ENCODE data around the gene DNM3. TPM values are rescaled to one million over a fixed set of nuclear protein-coding genes. Genes with fewer than 3 reads are reported as not detected.

The DNM3 gene
- total and polyA plus RNA-seq, 9 of the 15 experiments (the other 6 are each of a cell fraction or from before 2014, with no cell fraction given): 0.08 to 0.36 (median 0.22) TPM; not detected in 1

- TF ChIP-seq BRCA1 (IDR thresholded peaks at IDR 0.05) (no peak), BRCA1 (CRISPR knock-in tag; IDR thresholded peaks at IDR 0.05) (no peak), POLR2H (tag; IDR thresholded peaks at IDR 0.05; ENCODE audit: low read depth) (no peak)
These were observed 308.0 kb downstream of the DNM3 start (continued) for GRCh38 chr1:172149346-172149745.

GRCh38 chr1:172154551-172154950 is 313.3 kb downstream of the DNM3 start:
- H3K27me3 ChIP-seq (ENCODE audit: control insufficient read depth in 2 of 2, insufficient read depth in 2 of 2, low read length in 2 of 2): no peaks in the 10 kb centered on the region
- H3K4me1 ChIP-seq (replicated peaks in 1 of 2; ENCODE audit: control insufficient read depth in 2 of 2, insufficient read depth in 2 of 2, low read length in 2 of 2): no peaks in the 10 kb centered on the region
- ATAC-seq (no peak), DNase-seq (ENCODE audit: extremely low read depth in 1 of 4, low spot score in 3 of 4) (no peak), FAIRE-seq (no peak)
- no TSS peak for BruUV-seq (replicated peaks)
- no peak for TF ChIP-seq PHF20 (IDR thresholded peaks at IDR 0.05; ENCODE audit: partially characterized antibody)
- no peak for TF ChIP-seq ZNF695 (CRISPR knock-in tag; IDR thresholded peaks at IDR 0.05)
- POLR2A ChIA-PET: no interaction called here
- in situ Hi-C loops (cut with MboI): no loop called here
- no peak overlapping the region for H3K4me3 ChIP-seq
- no peaks in the 10 kb centered on the region for H3K36me3 ChIP-seq (ENCODE audit: control insufficient read depth, insufficient read depth, low read length)
- no peaks in the 10 kb centered on the region for H4K20me1 ChIP-seq (replicated peaks; ENCODE audit: control insufficient read depth, insufficient read depth, low read length)
- 0% methylated on average over 2 of the region's 2 CpGs for WGBS (ENCODE audit: insufficient coverage, low coverage, missing lambda C conversion rate)
- H3K27ac ChIP-seq (ENCODE audit: extremely low read depth, low read depth, low read length): no peak overlapping the region
- H3K9me3 ChIP-seq (replicated peaks; ENCODE audit: control insufficient read depth, insufficient read depth, low read depth, low read length): no peaks in the 10 kb centered on the region
- intact Hi-C loops (cut with micrococcal nuclease): no loop called here
- CTCF ChIA-PET (ENCODE audit: low intra/inter-chr PET ratio): no interaction called here
- H3K4me2 ChIP-seq (ENCODE audit: insufficient read depth, low read length): no peak overlapping the region
- no peak overlapping the region for H3K9ac ChIP-seq (ENCODE audit: insufficient read depth in 1 of 2, low read depth in 2 of 2, low read length in 2 of 2)
- H3K9me1 ChIP-seq (ENCODE audit: control insufficient read depth, insufficient read depth, low read length): no peaks in the 10 kb centered on the region
- H3K79me2 ChIP-seq (ENCODE audit: control insufficient read depth, insufficient read depth, low read length): no peaks in the 10 kb centered on the region
- no peak overlapping the region for H2AFZ ChIP-seq (ENCODE audit: low read depth, low read length)

GRCh38 chr1:172155766-172156165 is 314.5 kb downstream of the DNM3 start:
- in situ Hi-C loops (cut with MboI) (no loop called here), intact Hi-C loops (cut with micrococcal nuclease) (no loop called here)
- Histone ChIP-seq H3K36me3 (ENCODE audit: control insufficient read depth, insufficient read depth, low read length) (no peaks in the 10 kb centered on the region), H2AFZ (ENCODE audit: low read depth, low read length) (no peak overlapping the region), H3K4me2 (ENCODE audit: insufficient read depth, low read length) (no peak overlapping the region), H4K20me1 (replicated peaks; ENCODE audit: control insufficient read depth, insufficient read depth, low read length) (no peaks in the 10 kb centered on the region), H3K4me1 (replicated peaks in 1 of 2; ENCODE audit: control insufficient read depth in 2 of 2, insufficient read depth in 2 of 2, low read length in 2 of 2) (no peaks in the 10 kb centered on the region), H3K9ac (ENCODE audit: insufficient read depth in 1 of 2, low read depth in 2 of 2, low read length in 2 of 2) (no peak overlapping the region), H3K27me3 (ENCODE audit: control insufficient read depth in 2 of 2, insufficient read depth in 2 of 2, low read length in 2 of 2) (no peaks in the 10 kb centered on the region), H3K9me1 (ENCODE audit: control insufficient read depth, insufficient read depth, low read length) (no peaks in the 10 kb centered on the region), H3K4me3 (no peak overlapping the region), H3K27ac (ENCODE audit: extremely low read depth, low read depth, low read length) (no peak overlapping the region), H3K9me3 (replicated peaks; ENCODE audit: control insufficient read depth, insufficient read depth, low read depth, low read length) (no peaks in the 10 kb centered on the region), H3K79me2 (ENCODE audit: control insufficient read depth, insufficient read depth, low read length) (no peaks in the 10 kb centered on the region)
- FAIRE-seq: no peak
- ChIA-PET CTCF (ENCODE audit: low intra/inter-chr PET ratio) (no interaction called here), POLR2A (no interaction called here)
- 0% methylated on average over 2 of the region's 2 CpGs for WGBS (ENCODE audit: insufficient coverage, low coverage, missing lambda C conversion rate)
- ATAC-seq: no peak
- no TSS peak for BruUV-seq (replicated peaks)
- no peak for DNase-seq (ENCODE audit: extremely low read depth in 1 of 4, low spot score in 3 of 4)
- TF ChIP-seq NFXL1 (CRISPR knock-in tag; IDR thresholded peaks at IDR 0.05) (no peak), HOMEZ (CRISPR knock-in tag; IDR thresholded peaks at IDR 0.05) (no peak), POLR2H (tag; IDR thresholded peaks at IDR 0.05; ENCODE audit: low read depth) (no peak), HBP1 (CRISPR knock-in tag; IDR thresholded peaks at IDR 0.05) (no peak), MXI1 (IDR thresholded peaks at IDR 0.05; ENCODE audit: low read depth, low read length) (no peak), THAP7 (CRISPR knock-in tag; IDR thresholded peaks at IDR 0.05) (no peak), MBD2 (IDR thresholded peaks at IDR 0.05; ENCODE audit: borderline replicate concordance, low read depth) (no peak), ZNF695 (CRISPR knock-in tag; IDR thresholded peaks at IDR 0.05) (no peak)
